SK-N-SH treated with all-trans-retinoic acid at 6 μM for 48 hours (cell line): Measurements from ENCODE around the gene PHLDA2.

ENCODE experiments used
- CSRNP3 ChIP-seq: fragments of 250-450 bp; sonication (Bioruptor Pico); IDR thresholded peaks from 2 replicates; pipeline ENCODE4 v1.5.1; 2021; ENCODE audit warnings: mild to moderate bottlenecking, moderate library complexity
- ESRRG ChIP-seq: fragments of 250-450 bp; sonication (Bioruptor Pico); IDR thresholded peaks from 2 replicates; pipeline ENCODE4 v1.6.1; 2021; ENCODE audit warnings: mild to moderate bottlenecking
- TF ChIP-seq, protein P1 (sequence below): fragments of 250-450 bp; sonication (Bioruptor Pico); IDR thresholded peaks from 2 replicates; pipeline ENCODE4 v1.8.0; 2020; ENCODE audit warnings: mild to moderate bottlenecking, moderate library complexity, borderline replicate concordance

GRCh38 chr11:2912498-2912897 is 16.7 kb downstream of the PHLDA2 start:
- no peak for TF ChIP-seq CSRNP3 (CRISPR knock-in tag)
- TF ChIP-seq, protein P1, sequence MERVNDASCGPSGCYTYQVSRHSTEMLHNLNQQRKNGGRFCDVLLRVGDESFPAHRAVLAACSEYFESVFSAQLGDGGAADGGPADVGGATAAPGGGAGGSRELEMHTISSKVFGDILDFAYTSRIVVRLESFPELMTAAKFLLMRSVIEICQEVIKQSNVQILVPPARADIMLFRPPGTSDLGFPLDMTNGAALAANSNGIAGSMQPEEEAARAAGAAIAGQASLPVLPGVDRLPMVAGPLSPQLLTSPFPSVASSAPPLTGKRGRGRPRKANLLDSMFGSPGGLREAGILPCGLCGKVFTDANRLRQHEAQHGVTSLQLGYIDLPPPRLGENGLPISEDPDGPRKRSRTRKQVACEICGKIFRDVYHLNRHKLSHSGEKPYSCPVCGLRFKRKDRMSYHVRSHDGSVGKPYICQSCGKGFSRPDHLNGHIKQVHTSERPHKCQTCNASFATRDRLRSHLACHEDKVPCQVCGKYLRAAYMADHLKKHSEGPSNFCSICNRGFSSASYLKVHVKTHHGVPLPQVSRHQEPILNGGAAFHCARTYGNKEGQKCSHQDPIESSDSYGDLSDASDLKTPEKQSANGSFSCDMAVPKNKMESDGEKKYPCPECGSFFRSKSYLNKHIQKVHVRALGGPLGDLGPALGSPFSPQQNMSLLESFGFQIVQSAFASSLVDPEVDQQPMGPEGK (CRISPR knock-in tag) = 0 out of 2 replicates have a peak, but pooled peaks have one; percentile 43
- TF ChIP-seq ESRRG (CRISPR knock-in tag) = no peak
